Esophagus muscularis mucosa (tissue), 4 donors: Measurements from ENCODE around the gene GDAP2.

Experiments
- CTCF ChIP-seq, 3 experiments: fragments of 200-600 bp in 2 of 3; fragments of 450-650 bp in 1 of 3; sonication (generic) in 2 of 3; IDR thresholded peaks; one replicate each; pipeline ENCODE4 v1.5.1; 2017 to 2019; ENCODE audit warnings: antibody characterized with exemption in 3 of 3, mild to moderate bottlenecking in 2 of 3, moderate library complexity in 1 of 3
- EP300 ChIP-seq: sonication (generic); formaldehyde crosslinking; IDR thresholded peaks from one replicate; pipeline ENCODE4 v1.6.1; 2017; ENCODE audit warnings: antibody characterized with exemption
- POLR2A ChIP-seq: fragments of 450-650 bp; IDR thresholded peaks from one replicate; pipeline ENCODE4 v1.6.1; 2017; ENCODE audit warnings: antibody characterized with exemption, moderate library complexity, mild to moderate bottlenecking, low read depth
- POLR2AphosphoS5 ChIP-seq, 2 donors: sonication (generic); formaldehyde crosslinking; IDR thresholded peaks; one replicate each; pipeline ENCODE4 v1.6.1; 2017; ENCODE audit warnings: antibody characterized with exemption in 2 of 2

DNA sequence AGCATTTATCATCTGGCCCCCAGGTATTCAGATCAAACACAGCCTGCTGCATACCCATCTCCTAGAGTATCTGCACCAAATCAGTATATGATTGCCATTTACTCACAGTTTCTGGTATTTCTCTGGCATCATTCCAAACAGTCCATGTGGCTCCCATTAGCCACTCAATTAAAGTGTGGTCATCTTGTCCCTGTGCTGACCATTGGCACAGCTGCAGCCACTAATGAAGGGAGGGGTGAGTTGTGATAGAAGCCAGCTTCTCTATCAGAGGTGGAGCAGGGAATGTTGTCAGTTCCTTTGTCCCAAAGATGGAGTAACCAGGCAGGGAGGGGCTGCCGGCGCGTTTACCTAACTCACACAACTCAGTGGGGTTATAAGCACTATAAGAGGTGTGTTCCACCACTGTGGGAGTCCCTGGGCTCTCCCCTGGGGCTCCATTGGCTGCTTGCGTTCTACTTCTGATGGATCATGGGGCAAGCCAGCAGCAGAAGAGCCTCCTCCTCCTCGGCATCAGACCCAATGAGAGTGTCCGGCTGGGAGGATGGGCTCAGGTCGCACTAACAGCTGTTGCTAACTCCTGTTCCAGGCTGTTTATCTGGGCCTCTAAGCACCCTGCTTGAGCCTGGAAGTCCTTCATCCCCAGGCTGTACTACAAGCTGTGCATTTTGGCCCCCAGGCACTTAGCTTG lies 108.6 kb downstream of the GDAP2 start:
- TF ChIP-seq CTCF (IDR thresholded peaks at IDR 0.05) (no peak), EP300 (no peak), POLR2A (no peak), POLR2AphosphoS5 (IDR thresholded peaks at IDR 0.05) (no peak)
